Kidney (tissue), 14 donors: Measurements from ENCODE around the gene OR4D5. TPM values are rescaled to one million over a fixed set of nuclear protein-coding genes. Genes with fewer than 3 reads are reported as not detected.

ENCODE experiments used
- DNase-seq, 5 donors: peaks; one replicate each; pipeline ENCODE4 v3.0.0-alpha.2; 2013 to 2020
- FAIRE-seq: peaks from 2 replicates; lab custom pipeline; 2012; peaks lifted over from hg19 to GRCh38; lab: Jason Lieb, UNC
- H3K27ac ChIP-seq, 2 donors: one replicate each; pipeline ENCODE4 v1.7.0; 2013; ENCODE audit warnings: low read depth in 2 of 2, low read length in 2 of 2, inconsistent platforms in 1 of 2
- H3K27me3 ChIP-seq: one replicate; pipeline ENCODE4 v1.7.1; 2013; ENCODE audit warnings: low read length, inconsistent platforms; ENCODE audit not compliant: control insufficient read depth, insufficient read depth
- H3K36me3 ChIP-seq, 3 donors: one replicate each; pipeline versions ENCODE4 v1.7.0 to v1.7.1; 2013; ENCODE audit warnings: low read length in 3 of 3, control low read depth in 1 of 3, inconsistent platforms in 1 of 3; ENCODE audit not compliant: insufficient read depth in 3 of 3, control insufficient read depth in 2 of 3
- H3K4me1 ChIP-seq, 3 donors: one replicate each; pipeline versions ENCODE4 v1.7.0 to v1.7.1; 2013; ENCODE audit warnings: low read length in 3 of 3, inconsistent platforms in 1 of 3, low read depth in 1 of 3; ENCODE audit not compliant: control insufficient read depth in 2 of 3, insufficient read depth in 2 of 3
- H3K4me3 ChIP-seq, 3 donors: one replicate each; pipeline versions ENCODE4 v1.7.0 to v1.8.1; 2013; ENCODE audit warnings: low read length in 3 of 3, control low read depth in 1 of 3, inconsistent platforms in 1 of 3
- H3K9ac ChIP-seq, 3 donors: one replicate each; pipeline versions ENCODE4 v1.7.0 to v1.7.1; 2013; ENCODE audit warnings: low read length in 3 of 3, control low read depth in 1 of 3, inconsistent platforms in 1 of 3
- H3K9me3 ChIP-seq, 3 donors: one replicate each; pipeline versions ENCODE4 v1.7.0 to v1.7.1; 2013; ENCODE audit warnings: low read length in 3 of 3, control low read depth in 1 of 3, inconsistent platforms in 1 of 3; ENCODE audit not compliant: control insufficient read depth in 2 of 3, insufficient read depth in 1 of 3
- intact Hi-C: fragments of 100-400 bp; cut with DNase I; formaldehyde crosslinking; loops from one replicate; pipeline ENCODE4 v1.11.1; 2022
- polyA plus RNA-seq: library from polyadenylated mRNA; stranded (reverse); fragments of 350-450 nt; fragmentation: Illumina TruSeq; extraction: RNeasy Lipid Tissue Mini Kit (QIAGEN cat#74804); gene quantifications from one replicate; pipeline ENCODE4 v1.2.3, GENCODE V29; 2014; ENCODE audit warnings: low read depth, low replicate concordance; ENCODE audit not compliant: insufficient read depth
- total RNA-seq: library from RNA; stranded (reverse); fragmentation: NEBNext Ultra II Directional; extraction: Animal tissue kit (Norgen Biotek cat#: 25700); gene quantifications from one replicate; pipeline ENCODE4 v1.2.1, GENCODE V29; 2021
- TF ChIP-seq, protein P1 (sequence below): IDR thresholded peaks from 3 replicates; pipeline ENCODE4 v1.5.1; 2012; ENCODE audit warnings: mild to moderate bottlenecking, moderate library complexity, borderline replicate concordance; ENCODE audit not compliant: insufficient read depth; ENCODE audit errors: extremely low read depth
- donor health status: control.
- donor health status: control.
- donor health status: control.
- donor health status: control.
- donor health status: control.
- donor health status: DM: yes; HTN: yes; CAD: no.
- donor health status: Normal renal cell carcinoma (clear cell type).

The OR4D5 gene
- total and polyA plus RNA-seq, 2 donors from 2014 or later: not detected

DNA sequence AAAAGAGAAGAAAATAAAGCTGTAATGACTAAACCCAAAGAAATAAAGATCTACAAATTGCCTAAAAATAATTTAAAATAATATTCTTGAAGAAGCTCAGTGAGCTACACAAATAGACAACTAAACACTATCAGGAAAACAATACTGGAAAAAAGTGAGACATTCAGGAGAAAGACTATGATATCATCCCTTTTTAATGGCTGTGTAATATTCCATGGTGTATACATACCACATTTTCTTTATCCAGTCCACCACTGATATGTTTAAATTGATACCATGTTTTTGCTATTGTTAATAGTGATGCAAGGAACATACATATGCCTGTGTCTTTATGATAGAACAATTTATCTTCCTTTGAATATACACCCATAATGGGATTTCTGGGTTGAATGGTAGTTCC lies 17.3 kb downstream of the OR4D5 start:
- Histone ChIP-seq H3K9me3 (peaks cover 0 to 2% (median 0%) of the 10 kb centered on the region in 3 donors), H3K27ac (no peak overlapping the region), H3K9ac (no peak overlapping the region), H3K4me3 (no peak overlapping the region), H3K27me3 (no peaks in the 10 kb centered on the region), H3K4me1 (no peaks in the 10 kb centered on the region), H3K36me3 (no peaks in the 10 kb centered on the region)
- TF ChIP-seq, protein P1, sequence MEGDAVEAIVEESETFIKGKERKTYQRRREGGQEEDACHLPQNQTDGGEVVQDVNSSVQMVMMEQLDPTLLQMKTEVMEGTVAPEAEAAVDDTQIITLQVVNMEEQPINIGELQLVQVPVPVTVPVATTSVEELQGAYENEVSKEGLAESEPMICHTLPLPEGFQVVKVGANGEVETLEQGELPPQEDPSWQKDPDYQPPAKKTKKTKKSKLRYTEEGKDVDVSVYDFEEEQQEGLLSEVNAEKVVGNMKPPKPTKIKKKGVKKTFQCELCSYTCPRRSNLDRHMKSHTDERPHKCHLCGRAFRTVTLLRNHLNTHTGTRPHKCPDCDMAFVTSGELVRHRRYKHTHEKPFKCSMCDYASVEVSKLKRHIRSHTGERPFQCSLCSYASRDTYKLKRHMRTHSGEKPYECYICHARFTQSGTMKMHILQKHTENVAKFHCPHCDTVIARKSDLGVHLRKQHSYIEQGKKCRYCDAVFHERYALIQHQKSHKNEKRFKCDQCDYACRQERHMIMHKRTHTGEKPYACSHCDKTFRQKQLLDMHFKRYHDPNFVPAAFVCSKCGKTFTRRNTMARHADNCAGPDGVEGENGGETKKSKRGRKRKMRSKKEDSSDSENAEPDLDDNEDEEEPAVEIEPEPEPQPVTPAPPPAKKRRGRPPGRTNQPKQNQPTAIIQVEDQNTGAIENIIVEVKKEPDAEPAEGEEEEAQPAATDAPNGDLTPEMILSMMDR: no peak
- no peak for DNase-seq
- no peak for FAIRE-seq
- intact Hi-C loops: no loop called here

DNA sequence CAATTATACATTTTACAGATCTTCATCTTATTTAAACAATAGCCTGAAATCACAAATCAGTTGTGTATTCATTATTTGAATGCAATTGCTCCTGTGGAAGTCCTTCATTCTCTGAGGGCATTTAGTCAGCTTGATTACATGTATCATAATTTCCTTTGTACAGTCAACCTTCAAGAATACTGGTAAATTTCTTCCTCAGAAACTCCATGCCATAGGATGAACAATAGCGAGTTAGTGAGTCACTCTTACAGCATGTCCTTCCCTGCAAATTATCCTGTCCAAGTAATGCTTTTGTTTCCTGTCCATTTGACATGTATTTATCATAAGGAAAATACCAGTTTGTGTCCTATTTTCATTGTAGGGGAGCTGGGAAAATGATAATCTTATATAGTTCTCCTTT lies 34.4 kb downstream of the OR4D5 start:
- Histone ChIP-seq H3K36me3 (no peaks in the 10 kb centered on the region), H3K4me1 (no peaks in the 10 kb centered on the region), H3K4me3 (no peak overlapping the region), H3K27me3 (no peaks in the 10 kb centered on the region), H3K9me3 (no peaks in the 10 kb centered on the region), H3K27ac (no peak overlapping the region), H3K9ac (no peak overlapping the region)
- TF ChIP-seq, protein P1: no peak
- peak in 1 of 5 donors; percentile 7 for DNase-seq
- intact Hi-C loops: no loop called here
- no peak for FAIRE-seq

DNA sequence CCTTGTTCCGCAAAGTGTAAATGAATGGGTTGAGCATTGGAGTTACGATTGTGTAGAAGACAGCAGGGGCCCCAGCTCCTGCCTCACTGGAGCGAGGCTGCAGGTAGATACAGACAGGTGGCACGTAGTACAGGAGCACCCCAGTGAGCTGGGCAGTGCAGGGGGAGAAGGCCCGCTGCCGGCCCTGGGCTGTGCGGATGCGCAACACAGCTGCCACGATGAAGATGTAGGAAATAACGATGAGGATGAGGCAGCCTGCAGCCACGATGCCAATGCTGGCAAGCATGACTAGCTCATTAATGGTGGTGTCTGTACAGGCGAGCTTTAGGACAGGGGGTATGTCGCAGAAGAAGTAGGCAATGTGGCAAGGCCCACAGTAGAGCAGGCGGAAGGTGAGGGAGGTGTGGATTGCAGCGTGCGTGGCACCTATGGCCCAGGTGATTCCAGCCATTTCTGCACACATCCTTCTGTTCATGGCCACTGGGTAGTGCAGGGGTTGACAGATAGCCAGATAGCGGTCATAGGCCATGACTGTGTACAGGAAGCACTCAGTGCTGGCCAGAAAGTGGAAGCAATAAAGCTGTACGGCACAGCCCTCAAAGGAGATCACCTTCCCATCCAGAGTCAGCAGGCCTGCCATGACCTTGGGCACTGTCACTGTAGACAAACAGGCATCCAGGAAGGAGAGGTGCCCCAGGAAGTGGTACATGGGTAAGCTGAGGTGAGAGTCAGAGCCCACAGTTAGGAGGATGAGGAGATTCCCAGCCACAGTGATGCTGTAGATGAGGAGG lies 37.5 kb downstream of the OR4D5 start:
- no peak for FAIRE-seq
- Histone ChIP-seq H3K9me3 (no peaks in the 10 kb centered on the region), H3K27ac (no peak overlapping the region), H3K9ac (no peak overlapping the region), H3K4me3 (no peak overlapping the region), H3K27me3 (no peaks in the 10 kb centered on the region), H3K36me3 (no peaks in the 10 kb centered on the region), H3K4me1 (no peaks in the 10 kb centered on the region)
- DNase-seq: no peak
- intact Hi-C loops: no loop called here
- TF ChIP-seq, protein P1: no peak
